ENCODE data around the gene TAF1B.
"Not testable (repeated sequence)": the region's sequence is repeated elsewhere in the genome, so short reads cannot be mapped to it uniquely, and the experiment has no call there.

The TAF1B gene

DNA sequence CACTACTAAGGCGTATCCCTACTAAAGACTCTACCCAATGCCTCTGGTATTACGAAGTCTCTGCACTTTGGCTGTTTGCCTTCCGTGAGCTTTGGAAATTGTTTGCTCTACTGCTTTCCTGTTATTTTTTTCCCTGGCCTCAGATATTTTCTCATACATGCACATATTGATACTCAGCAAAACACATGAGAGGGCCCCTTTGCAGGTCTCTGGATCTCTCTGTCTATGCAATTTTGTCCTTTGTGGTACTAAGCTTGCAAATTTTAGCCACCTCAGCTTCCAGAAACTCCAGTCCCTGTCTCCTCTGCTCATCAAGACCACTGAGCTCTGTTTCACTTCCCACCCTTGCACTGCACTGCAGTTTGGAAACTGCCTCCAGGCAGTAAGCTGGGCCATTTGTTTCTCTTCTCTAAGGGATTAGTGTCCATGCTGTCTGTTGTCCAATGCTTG lies 46.6 kb downstream of the TAF1B start:
- DNase-seq: no peak

DNA sequence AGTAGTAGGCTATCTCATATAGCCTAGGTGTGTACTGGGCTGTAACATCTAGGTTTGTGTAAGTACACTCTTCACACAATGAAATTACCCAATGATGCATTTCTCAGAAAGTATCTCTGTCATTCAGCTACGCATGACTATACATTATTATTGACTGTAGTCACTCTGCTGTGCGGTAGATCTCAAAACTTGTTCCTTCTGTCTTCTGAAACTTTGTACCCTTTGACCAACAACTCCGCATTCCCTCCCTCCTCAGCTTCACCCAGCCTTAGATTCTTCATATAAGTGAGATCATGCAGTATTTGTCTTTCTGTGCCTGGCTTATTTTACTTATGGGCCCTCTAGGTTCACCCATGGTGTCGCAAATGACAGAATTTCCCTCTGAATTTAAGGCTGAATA lies 49.0 kb downstream of the TAF1B start:
- DNase-seq: no peak

DNA sequence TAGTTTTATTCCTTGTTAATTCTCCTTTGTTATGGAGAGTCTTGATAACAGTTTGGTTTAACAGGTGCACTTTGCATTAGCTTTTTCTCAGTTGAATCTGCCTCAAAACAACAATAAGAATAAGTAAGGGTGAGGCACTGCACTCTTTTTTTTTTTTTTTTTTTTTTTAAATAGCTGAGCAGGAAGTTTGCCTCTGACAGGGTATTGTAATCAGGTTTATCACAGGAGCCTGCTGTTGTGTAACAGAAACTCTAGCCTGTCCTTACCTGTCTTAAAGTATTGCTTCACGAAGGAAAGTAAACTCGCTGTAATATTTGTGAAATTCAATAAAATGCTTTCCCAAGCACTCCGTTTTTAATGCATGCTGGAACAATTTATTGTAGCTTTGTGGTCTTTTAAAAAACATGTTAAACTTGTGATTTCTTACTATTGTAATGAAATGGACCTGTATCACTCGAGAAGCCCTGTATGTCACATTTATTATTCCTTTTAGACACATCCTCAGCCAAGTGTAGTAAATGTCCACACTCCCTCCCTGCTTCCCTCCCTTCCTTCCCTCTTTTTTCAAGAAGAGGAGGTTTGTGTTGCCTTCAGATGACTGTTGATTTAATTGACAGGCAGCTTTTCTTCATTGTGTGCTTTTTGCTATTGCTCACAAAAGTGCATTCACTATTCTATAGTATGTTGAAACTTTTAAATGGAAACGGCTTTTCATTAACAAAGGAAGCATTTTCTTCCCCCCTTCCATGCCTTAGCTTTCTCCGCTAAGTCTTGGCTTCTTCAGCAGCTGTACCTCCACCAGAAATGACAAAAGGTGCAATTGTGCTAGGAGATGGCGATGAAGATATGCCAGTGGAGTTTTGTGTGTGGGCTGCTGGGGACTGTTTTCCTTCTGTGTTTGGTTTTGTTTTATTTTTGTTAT lies 52.7 kb downstream of the TAF1B start:
- DNase-seq: no peak

DNA sequence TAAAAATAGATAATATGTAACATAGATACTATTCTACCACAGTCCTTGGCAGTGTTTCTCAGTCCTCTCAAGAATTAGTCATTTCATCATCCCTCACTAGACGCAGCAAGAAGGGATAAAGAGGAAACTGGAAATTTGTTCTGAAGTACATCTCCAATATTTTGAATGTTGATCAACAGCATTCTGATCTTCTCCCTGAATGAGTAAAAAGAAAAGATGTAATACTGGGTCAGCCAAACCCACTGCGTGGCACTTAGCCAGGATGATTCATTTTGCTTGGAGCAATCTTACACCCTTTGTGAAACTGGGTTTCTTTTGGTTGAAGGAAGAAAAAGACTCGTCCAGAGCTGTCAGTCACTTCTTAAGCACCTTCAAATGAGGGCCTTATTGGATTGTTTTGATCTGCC lies 54.1 kb downstream of the TAF1B start:
- DNase-seq: no peak

DNA sequence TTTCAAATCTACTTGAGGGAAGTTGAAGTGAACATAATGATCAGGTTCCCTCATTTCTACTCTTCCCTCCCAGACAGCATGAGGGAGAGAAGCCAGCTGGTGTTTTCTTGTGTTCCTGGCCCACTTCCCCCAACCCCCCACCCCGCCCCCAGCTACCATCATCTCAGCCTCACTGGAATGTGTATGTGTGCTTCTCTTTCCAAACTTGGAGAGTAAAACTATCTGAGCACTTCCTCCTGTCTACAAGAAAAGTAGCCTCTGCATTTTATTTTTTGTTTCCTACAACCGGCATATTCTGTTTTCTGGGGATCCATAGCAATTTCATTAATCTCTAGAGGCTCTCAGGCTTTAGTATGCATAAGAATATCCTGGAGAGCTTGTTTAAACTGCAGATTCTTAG lies 54.6 kb downstream of the TAF1B start:
- DNase-seq: no peak

DNA sequence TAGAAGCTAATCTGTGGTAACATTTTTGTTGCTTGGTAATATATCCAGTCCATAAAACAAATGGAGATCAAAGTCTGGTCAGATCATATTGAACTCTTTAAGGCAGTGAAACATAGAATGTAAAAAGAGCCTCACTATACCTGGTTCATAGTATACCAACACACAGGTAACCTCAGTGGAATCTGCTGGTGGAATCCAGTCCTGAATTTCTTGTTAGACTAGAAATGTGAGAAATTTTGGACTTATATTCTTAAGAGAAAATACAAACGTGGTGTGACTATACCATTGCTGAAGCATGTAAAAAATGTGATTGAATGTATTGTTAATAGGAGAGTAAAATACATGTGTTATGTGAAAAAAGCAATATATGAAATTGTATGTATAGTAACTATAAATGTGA lies 62.1 kb downstream of the TAF1B start:
- no peak for DNase-seq

DNA sequence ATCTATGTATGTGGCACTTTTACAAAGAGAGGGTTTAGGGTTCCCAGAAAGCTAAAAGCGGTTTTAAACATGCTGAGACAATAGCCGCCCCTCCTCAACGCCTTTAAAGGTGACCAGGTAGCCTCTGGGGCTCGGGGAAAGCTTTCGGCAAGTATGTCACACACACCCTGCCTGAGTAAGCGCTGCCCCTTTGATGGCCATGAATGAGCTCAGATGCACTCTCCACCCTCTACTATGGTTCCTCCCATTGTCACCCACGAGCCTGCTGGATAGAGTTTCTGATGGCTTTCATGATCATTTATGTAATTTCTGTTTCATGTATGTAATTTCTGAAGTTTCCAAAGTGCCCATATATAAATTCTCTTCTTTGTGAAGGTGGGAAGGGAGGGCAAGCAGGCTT lies 64.1 kb downstream of the TAF1B start:
- DNase-seq: no peak

DNA sequence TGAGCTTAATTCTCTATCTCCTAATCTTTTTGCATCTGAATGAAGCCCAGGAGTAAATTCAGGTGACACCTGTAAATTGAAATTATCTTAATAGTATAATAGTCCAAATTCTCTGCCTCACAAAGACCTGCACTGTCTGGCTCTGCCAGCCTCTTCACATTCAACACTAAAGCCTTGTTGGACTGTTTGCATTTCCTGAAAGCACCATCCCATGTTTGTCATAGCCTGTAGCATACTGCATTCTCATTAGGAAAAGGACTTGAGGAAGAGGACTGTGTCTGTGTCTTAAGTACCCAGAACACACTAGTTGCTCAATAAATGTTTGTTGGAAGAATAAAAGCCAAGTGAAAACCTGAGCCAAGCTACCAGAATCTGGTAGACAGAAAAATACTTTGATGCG lies 65.4 kb downstream of the TAF1B start:
- DNase-seq: no peak

DNA sequence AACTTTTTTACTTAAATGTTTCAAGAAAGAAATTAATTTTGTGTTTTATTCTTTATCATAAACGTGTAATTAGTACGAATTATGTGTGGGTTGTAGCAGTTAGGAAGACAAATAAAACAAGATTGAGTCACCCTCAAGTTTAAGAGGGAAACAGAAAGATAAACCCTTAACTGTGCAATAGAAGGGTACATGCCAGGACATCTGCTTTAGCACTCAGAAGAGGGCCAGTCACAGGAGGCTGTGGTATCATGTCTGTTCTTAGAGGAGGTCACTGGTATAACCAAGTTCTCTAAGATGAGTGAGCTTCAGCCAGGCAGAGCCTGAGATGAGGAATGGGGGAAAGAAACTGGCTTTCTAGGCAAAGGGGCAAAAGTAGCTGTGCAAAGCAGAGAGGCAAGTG lies 65.8 kb downstream of the TAF1B start:
- DNase-seq: no peak

DNA sequence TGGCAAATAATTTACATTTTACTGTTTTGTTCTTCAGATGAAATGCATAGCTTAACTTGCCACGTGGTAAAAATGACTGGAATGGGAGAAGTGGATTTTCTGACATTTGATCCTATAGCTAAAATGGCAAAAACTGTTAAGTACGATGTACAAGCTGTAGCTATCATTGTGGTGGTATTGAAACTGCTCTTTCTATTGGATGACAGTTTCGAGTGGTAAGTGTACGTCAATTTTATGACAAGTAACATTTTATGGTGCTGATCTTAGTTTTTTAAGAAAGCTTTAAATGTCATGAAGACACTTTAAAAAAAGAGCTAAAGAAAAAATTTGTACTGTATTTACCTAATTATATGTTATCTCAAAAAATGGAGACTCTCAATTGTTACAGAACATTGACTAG lies 67.4 kb downstream of the TAF1B start:
- no peak for DNase-seq

DNA sequence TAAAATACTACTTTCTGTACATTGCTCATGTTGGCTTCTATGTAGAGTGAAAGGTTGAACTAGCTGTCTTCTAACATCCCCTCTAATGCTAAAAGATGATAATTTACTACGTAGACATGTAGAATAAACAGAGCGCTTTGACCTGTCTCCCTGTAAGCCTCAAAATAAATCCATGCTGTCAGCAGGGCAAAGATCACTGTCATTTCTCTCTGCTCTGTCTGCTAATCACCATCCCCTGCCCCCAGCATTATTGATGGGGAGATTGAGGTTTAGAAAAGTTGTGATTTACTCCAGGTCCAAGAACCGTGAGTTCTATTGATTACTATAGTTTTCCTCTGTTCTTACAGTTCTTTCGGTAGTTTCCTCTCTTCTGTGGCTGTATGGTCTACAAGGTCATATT lies 69.2 kb downstream of the TAF1B start:
- no peak for DNase-seq

DNA sequence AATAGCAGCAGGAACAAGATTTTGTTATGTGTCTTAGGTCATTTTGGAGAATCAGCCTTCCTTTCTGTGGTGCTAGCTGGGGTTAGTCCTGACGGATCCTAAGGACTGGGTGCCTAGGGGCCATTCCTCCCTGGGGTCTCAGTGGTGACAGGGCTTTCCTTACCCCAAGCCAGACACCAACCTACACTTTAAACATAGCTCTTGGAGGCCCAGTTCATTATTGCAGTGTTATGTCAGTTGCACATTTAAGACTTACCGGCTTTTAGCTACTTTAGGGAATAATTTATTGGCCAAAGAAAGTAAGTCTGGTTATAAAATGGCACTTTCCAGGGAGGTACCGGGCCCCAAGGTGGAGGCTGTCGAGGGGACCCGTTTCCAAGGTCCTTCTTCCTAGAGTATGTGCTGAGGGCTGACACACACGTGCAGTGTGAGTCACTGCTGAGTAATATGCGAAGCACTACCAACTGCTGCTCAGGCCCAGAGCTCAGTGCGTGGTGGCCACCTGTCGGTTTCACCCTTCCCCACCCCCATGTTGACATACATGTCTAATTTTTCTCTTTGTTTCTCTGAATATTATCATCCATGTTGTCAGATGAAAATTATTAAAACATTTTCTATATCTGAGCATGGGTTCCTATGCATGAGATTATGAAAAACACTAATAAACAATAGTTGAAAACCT lies 71.3 kb downstream of the TAF1B start:
- DNase-seq: no peak

DNA sequence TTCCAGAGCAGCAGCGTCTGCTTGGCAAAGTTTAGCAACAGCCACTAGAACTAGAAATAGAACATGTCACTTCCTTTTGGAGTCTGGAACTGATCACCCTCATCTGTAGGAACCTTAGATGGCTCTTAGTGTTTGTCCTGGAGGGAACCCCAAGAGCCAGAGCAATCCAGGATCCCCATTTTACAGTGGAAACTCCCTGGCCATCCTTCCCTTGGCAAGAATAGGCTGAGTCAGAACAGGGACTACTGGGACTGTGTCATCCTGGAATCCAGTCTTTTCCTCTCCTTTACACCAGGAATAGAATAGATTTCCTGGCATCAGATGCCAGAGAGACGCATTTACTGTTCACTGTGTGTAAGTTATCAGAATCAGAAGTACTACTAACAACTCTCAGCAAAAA lies 75.0 kb downstream of the TAF1B start:
- DNase-seq: no peak

DNA sequence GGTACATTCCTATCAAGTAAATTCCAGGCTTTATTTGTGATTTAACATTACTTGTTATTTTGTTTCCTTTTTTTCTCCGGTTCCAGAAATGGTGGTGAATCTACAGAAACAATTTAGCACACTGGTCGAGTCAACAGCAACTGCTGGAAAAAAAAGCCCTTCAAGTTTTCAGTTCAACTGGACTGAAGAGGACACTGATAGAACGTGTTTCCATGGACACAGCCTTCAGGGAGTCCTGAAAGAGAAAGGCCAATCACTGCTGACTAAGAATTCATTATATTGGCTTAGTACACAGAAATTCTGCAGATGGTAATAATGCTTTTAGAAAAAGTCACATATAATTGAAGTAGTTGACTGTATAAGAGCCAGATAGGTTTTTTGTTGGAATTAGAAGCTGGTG lies 76.2 kb downstream of the TAF1B start:
- no peak for DNase-seq

DNA sequence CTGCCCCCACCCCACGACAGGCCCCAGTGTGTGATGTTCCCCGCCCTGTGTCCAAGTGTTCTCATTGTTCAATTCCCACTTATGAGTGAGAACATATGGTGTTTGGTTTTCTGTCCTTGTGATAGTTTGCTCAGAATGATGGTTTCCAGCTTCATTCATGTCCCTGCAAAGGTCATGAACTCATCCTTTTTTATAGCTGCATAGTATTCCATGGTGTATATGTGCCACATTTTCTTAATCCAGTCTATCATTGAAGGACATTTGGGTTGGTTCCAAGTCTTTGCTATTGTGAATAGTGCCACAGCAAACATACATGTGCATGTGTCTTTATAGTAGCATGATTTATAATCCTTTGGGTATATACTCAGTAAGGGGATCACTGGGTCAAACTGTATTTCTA lies 83.7 kb downstream of the TAF1B start:
- not testable (repeated sequence) for DNase-seq

DNA sequence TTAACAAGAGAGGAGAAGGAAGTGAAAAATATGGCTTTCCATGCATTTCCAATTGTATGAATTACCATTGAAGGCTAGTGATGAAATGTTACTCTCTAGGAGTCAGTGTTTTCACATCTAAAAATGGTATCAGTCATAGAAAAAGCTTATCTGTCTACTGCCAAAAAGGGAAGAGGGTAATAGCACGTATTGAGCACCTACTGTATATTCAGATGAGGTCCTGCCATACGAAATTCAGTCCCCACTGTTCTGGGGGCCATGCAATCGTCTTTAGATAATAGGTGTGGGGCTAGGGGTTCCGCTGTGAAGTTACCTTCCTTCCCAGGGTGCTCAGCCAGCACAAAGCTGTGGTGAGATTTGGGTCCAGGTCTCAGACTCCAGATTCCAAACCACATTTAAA lies 94.0 kb downstream of the TAF1B start:
- DNase-seq: no peak

DNA sequence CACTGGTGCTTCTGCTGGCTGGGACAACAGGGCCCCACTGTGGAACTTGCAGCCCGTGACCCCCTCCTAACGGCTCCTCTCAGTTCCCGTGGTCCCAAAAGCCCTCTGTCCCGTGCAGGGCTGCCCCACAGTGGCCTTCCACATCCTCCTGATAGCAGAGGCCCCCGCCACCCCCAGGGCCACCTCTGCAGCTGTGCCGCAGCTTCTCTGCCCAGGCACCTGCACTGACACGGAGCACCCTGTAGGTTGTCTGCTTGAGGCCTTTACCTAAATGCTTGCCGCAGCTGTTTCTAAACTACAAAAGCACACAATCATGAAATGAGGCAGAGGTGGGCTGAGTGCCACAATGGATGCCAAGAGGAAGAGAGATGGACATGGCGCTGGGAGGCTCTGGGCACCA lies 94.7 kb downstream of the TAF1B start:
- DNase-seq: no peak

DNA sequence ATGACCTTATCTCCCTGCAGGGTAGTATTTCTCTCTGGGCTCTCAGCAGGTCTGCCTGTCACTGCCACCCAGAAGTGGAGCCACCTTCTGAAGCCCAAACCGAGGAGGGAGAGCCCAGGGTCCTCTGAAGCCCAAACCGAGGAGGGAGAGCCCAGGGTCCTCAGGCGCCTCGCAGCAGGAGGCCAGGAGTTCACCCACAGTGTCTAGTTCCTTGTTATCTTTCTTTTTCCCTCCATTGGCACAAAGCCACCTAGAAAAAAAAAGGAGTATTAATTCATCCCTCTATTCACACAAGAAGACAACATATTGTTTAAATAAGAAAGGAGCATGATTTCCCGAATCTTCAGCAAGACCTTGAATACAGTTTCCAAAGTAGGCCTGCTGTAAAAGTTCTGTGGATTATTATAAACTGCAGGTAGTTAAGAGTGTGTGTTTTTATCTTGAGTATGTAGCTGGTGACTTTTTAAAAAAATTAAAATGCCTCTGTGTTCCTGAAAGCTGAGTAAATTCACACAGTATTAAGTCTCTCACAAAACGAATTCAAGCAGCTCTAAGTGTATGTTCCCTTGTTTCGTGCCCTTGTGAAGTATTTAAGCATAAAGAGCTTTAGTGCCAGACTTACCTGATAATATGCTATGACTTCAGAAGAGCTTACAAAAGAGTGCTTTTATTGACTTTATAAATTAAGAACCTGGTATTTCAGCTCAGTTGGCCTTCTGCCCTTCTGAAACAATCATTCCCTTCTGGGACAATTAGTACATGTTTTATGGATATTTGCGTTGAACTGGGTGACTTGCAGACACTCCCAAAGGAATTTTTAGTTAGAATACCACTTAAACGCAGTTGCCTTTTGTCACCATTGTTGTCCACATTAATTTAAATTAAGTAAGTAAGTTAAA lies 96.6 kb downstream of the TAF1B start:
- no peak for DNase-seq

DNA sequence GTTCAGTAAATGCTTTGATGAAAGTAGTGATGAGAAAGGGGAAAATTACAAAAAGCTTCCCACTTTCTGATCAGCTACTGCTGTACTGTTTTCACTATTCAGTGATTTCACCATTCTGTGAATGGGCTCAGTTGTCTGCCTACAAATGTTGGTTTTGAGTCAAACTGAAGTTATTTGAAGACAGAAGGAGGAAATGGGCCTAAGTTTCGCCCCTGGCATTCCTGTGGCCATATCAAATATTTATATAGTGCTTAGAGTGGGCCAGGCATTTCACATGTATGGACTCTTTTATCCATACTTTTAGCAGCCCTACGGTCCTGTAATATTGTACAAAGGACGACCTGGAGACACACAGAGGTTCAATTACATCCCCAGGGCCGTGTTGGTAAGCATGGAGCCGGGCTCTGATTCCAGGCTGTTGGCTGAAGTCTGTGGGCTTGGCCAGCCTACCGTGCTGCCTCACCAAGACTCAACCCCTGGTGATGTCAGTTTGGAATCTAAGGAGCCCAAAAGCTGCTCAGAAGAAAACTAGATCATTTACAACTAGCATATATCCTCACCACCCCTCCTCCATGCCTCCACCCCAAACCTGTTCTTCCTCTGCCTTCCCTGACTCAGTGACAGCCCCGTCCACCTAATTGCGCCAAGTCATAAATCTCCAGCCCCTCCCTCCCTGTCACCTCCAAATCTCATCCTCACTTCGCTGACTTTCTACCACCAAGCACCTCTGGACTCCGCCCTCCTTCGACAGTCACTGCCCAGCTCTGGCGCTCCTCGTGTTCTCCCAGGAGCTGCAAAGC lies 98.1 kb downstream of the TAF1B start:
- DNase-seq: no peak

DNA sequence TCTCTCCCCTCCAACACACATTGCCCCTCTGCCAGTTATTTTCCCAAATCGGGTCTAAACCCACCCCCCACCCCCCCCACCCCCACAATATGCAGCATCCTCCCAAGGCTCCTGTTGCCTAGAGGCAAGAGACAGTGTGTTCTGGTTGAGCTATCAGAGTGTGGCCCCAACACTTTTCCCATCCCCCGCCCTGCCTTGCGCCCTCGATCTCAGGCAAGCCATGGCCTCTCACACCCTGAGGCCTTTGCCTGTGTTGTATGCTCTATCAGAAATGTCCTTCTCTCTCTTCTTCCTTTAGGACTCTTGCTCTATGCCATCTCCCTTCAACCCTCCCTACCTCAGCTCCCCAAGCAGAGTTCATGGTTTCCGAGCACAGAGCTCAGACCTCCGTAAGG lies 98.7 kb downstream of the TAF1B start:
- no peak for DNase-seq

DNA sequence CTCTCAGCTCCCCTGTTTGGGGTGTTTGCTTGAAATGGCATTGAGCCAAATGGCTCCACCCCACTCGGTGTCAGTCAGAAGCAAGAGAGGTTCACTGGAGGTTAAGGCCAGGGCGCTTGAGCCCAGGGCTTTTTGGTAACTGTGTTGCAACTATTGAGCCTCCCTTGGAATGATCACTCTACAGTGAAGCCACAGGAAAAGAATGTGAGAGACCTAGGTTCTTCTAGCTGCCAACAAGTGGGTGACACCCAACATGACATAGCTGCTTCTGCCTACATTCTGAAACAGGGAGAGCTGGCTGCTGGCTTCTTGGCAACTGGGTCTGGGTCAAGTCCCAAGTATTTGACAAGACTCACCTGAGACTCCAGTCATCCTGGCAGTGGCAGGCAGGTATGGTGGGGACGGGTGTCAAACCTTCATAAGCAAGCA lies 101.1 kb downstream of the TAF1B start:
- DNase-seq: no peak

DNA sequence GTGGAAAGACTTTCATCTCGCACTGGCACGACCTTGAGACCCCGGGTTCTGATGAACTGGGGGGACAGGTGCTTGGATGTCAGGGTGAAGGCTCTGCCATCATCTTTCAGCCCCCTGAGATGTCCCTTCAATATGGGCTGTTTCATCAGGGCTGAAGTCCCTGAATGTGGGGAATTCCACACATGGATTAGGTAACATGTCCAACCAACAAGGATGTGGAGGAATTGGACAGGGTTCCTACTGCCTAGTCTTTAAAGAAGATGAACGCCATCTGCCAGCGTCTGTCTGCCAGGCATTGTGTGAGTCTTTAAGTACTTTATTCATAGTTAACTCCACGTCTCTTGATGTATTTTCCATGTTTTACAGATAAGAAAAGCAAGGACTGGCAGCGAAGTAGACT lies 102.3 kb downstream of the TAF1B start:
- no peak for DNase-seq

DNA sequence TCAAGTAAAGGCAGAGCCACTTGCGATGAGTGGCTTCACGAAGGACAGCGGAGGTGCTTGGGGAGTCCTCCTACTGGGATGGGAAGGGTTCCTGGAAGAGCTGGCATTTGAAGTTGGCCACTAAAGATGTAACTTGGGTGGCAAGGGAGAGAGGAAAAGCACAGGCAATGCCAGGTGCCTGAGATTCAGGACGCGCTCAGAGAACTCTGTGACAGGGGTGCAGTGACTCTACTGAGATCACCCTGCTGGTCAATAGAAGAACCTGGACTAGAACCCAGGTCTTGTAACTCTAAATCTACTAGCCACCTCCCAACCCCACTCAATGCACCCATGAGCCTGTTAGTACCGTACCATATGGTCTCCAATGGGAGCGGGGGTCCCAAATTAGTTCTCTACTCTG lies 102.8 kb downstream of the TAF1B start:
- no peak for DNase-seq

All from SHP77 treated with DMSO at 0.1 percent for 48 hours (cell line).